ENCODE measurements around the gene PEA15.

GRCh38 chr1:160236806-160237205 lies 31.6 kb downstream of the PEA15 start:
- no peak for TF ChIP-seq EZH2phosphoT487 (IDR thresholded peaks at IDR 0.05; ENCODE audit: insufficient read depth, low read depth)
- TF ChIP-seq EZH2 (IDR thresholded peaks at IDR 0.05; ENCODE audit: insufficient read depth, poor library complexity, severe bottlenecking) = no peak

Data from GM23248 (cell line).